GM23248 (cell line): ENCODE data around the gene SYTL2. TPM values are rescaled to one million over a fixed set of nuclear protein-coding genes. Genes with fewer than 3 reads are reported as not detected.

Experiments
- DNase-seq: peaks from one replicate; pipeline ENCODE4 v3.0.0-alpha.2; 2015
- H2AFZ ChIP-seq: fragments of 200-600 bp; sonication (generic); 2 replicates; pipeline ENCODE4 v1.6.1; 2016; ENCODE audit warnings: antibody characterized with exemption
- H3F3A ChIP-seq: fragments of 200-600 bp; sonication (generic); 2 replicates; pipeline ENCODE4 v1.6.1; 2016; ENCODE audit warnings: mild to moderate bottlenecking, antibody characterized with exemption, mixed run types; ENCODE audit not compliant: insufficient read depth
- H3K27ac ChIP-seq: fragments of 200-600 bp; sonication (generic); 2 replicates; pipeline ENCODE4 v1.5.1; 2016; ENCODE audit warnings: mild to moderate bottlenecking
- H3K27me3 ChIP-seq: fragments of 200-600 bp; sonication (generic); replicated peaks from 2 replicates; pipeline ENCODE4 v1.6.1; 2016; ENCODE audit warnings: mild to moderate bottlenecking; ENCODE audit not compliant: insufficient read depth
- H3K36me3 ChIP-seq: fragments of 200-600 bp; sonication (generic); 2 replicates; pipeline ENCODE4 v1.6.1; 2016; ENCODE audit warnings: low read depth, mild to moderate bottlenecking
- H3K4me1 ChIP-seq: fragments of 200-600 bp; sonication (generic); 2 replicates; pipeline ENCODE4 v1.6.1; 2016; ENCODE audit warnings: mild to moderate bottlenecking; ENCODE audit not compliant: insufficient read depth
- H3K4me2 ChIP-seq: fragments of 200-600 bp; sonication (generic); one replicate; pipeline ENCODE4 v1.6.1; 2016; ENCODE audit warnings: mild to moderate bottlenecking; ENCODE audit not compliant: unreplicated experiment
- H3K4me3 ChIP-seq: fragments of 200-600 bp; sonication (generic); 2 replicates; pipeline ENCODE4 v1.5.1; 2016; ENCODE audit warnings: mild to moderate bottlenecking
- H3K79me2 ChIP-seq: fragments of 200-600 bp; sonication (generic); 2 replicates; pipeline ENCODE4 v1.6.1; 2016; ENCODE audit warnings: mild to moderate bottlenecking; ENCODE audit not compliant: insufficient read depth
- H3K9ac ChIP-seq: fragments of 200-600 bp; sonication (generic); 2 replicates; pipeline ENCODE4 v1.6.1; 2016; ENCODE audit warnings: mild to moderate bottlenecking
- H3K9me2 ChIP-seq: fragments of 200-600 bp; sonication (generic); 2 replicates; pipeline ENCODE4 v1.6.1; 2016; ENCODE audit warnings: mixed run types, mild to moderate bottlenecking, moderate library complexity; ENCODE audit not compliant: insufficient read depth
- H3K9me3 ChIP-seq: fragments of 200-600 bp; sonication (generic); one replicate; pipeline ENCODE4 v1.6.1; 2017; ENCODE audit warnings: low read depth
- H4K20me1 ChIP-seq: fragments of 200-600 bp; sonication (generic); 2 replicates; pipeline ENCODE4 v1.6.0; 2016; ENCODE audit not compliant: insufficient read depth
- EZH2 ChIP-seq: fragments of 200-600 bp; sonication (generic); IDR thresholded peaks from 2 replicates; pipeline ENCODE4 v1.6.1; 2018; ENCODE audit warnings: antibody characterized with exemption, mild to moderate bottlenecking; ENCODE audit not compliant: insufficient read depth, poor library complexity, severe bottlenecking
- EZH2phosphoT487 ChIP-seq: fragments of 200-600 bp; sonication (generic); IDR thresholded peaks from 2 replicates; pipeline ENCODE4 v1.6.1; 2018; ENCODE audit warnings: antibody characterized with exemption, moderate library complexity, mild to moderate bottlenecking, low read depth; ENCODE audit not compliant: insufficient read depth
- WGBS, 2 experiments: methylation state at CpG; one replicate each; pipeline ENCODE4 v1.1.6; 2015 to 2017; ENCODE audit warnings: low lambda C conversion rate in 2 of 2, low coverage in 1 of 2; ENCODE audit errors: missing lambda C conversion rate in 2 of 2; 5-methylcytosine and 5-hydroxymethylcytosine counted together
- in situ Hi-C: fragments of 300-500 bp; cut with MboI; formaldehyde crosslinking; loops from 2 replicates; pipeline ENCODE4 v1.15.0; 2020
- polyA plus RNA-seq: library from polyadenylated mRNA; unstranded; fragments of >200 nt; fragmentation: Nextera tagmentation; extraction: Ambion mirVana; gene quantifications from 2 replicates; pipeline ENCODE4 v1.2.1, GENCODE V29; 2016
- total RNA-seq: library from RNA; depleted of rRNA; stranded (reverse); fragments of >200 nt; shearing (Covaris generic); gene quantifications from 2 replicates; pipeline ENCODE4 v1.2.3, GENCODE V29; 2014

The SYTL2 gene
- total and polyA plus RNA-seq, 2 experiments from 2014 or later, result 3.5 to 5.3 TPM

DNA sequence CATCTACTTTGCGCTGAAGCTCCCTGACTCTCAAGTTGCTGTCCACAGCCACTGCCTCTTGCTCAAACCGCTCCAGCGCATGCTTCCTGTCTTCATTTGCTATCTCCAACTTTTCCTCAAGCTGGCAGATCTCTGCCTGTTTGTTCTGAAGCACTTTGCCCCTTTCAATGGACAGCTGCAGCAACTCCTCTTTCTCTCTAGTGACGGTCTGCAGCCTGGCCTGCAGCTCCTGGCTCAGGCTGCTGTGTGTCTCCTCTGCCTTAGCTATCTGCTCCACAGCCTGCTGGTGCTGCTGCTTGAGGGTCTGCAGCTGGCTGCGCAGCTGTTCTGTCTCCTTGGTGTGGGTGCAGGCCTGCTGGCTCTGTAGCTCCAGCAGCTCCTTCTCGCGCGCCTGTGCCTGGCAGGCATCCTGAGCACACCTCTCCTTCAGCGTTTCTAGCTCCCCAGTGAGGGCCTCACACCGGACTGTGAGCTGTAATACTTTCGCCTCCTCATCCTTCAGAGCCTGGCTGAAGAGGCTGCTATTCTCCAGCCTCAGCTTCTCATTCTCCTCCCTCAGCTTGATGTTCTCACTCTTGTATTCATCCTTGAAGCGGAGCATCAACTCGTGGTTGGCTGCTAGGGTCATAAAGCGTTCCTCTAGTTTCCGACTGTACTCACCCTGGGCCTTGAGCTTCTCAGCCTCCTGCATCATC is 125.7 kb downstream of the SYTL2 start:
- Histone ChIP-seq H3K36me3 (no peaks in the 10 kb centered on the region), H2AFZ (peak overlapping the region; percentile 95), H4K20me1 (no peaks in the 10 kb centered on the region), H3K9ac (peak overlapping the region; percentile 78), H3K9me3 (no peaks in the 10 kb centered on the region), H3K4me2 (peak overlapping the region; percentile 83), H3K27ac (peak overlapping the region; percentile 85), H3K27me3 (no peaks in the 10 kb centered on the region), H3K79me2 (peaks cover 6% of the 10 kb centered on the region), H3K4me3 (peak overlapping the region; percentile 76), H3K9me2 (no peaks in the 10 kb centered on the region), H3K4me1 (peaks cover 24% of the 10 kb centered on the region), H3F3A (peaks cover 31% of the 10 kb centered on the region)
- peak; percentile 72 for DNase-seq
- TF ChIP-seq EZH2phosphoT487 (no peak), EZH2 (no peak)
- WGBS, 2 experiments, result 9 to 10% methylated on average over 15 of the region's 15 CpGs
- in situ Hi-C loops, result loop anchor here (10.0 to 25.0 kb wide), 2 partner anchors 140 to 277 kb away; no protein-coding TSS in a partner anchor

DNA sequence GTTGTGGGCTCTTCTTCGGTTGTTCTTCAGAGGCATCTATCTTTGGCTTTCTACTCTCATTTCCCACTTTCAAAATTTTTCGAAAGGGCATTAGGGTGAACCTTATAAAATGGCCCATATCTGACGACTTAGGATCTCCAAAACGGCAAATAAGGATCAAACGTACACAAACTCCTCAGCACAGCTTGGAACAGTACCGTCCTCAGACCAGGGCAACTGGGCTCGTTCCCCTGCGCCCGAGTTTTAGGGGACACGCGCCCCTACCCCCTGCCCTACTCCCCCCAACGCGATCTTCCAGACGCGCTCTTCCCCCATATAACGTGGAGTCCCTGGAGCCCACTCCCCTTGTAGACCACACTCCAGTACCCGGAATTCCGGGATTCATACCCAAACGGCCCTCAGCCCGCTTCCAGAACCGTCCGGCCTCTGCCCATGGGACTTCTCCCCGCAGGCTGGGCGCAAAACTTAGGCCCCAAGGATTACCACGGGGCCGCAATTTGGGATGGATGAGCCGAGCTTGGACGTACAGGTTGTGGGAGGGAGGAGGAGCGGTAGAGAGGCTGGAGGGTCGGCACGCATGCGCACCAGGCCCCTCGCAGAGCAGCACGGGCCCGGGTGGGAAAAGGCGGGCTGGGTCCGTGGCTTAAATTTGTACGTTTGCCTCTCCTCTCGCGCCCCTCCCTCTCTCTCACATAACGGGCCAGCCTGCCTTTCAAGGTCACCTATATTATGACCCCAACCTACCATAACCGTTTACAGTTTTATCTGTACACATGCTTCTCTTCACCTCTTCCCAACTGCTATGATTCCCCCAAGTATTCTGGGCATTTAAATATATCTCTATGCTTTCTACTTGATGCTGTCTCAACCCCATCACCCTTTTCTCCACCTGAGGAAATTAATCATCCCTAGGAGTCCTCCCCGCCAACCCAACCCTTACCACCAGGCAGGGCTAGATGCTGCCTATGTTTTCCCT is 128.3 kb downstream of the SYTL2 start:
- Histone ChIP-seq H3K27ac (no peak overlapping the region), H2AFZ (peak overlapping the region; percentile 96), H3K4me3 (peak overlapping the region; percentile 78), H3K79me2 (peaks cover 6% of the 10 kb centered on the region), H3K9me2 (no peaks in the 10 kb centered on the region), H3K27me3 (no peaks in the 10 kb centered on the region), H3K9me3 (no peaks in the 10 kb centered on the region), H3K4me2 (peak overlapping the region; percentile 91), H4K20me1 (no peaks in the 10 kb centered on the region), H3F3A (peaks cover 31% of the 10 kb centered on the region), H3K36me3 (no peaks in the 10 kb centered on the region), H3K9ac (peak overlapping the region; percentile 89), H3K4me1 (peaks cover 24% of the 10 kb centered on the region)
- TF ChIP-seq EZH2, result no peak
- no peak for TF ChIP-seq EZH2phosphoT487
- DNase-seq, result peak; percentile 85
- 6 to 9% methylated on average over 39 to 43 of the region's 43 CpGs for WGBS, 2 experiments
- in situ Hi-C loops, result loop anchor here (10.0 to 25.0 kb wide), 2 partner anchors 142 to 280 kb away; no protein-coding TSS in a partner anchor

- Histone ChIP-seq H3K4me1 (peaks cover 20% of the 10 kb centered on the region), H3K9ac (no peak overlapping the region), H4K20me1 (no peaks in the 10 kb centered on the region), H3K9me3 (no peaks in the 10 kb centered on the region), H3K9me2 (no peaks in the 10 kb centered on the region), H3K27me3 (no peaks in the 10 kb centered on the region), H3K36me3 (no peaks in the 10 kb centered on the region), H3K4me3 (no peak overlapping the region), H3F3A (peaks cover 26% of the 10 kb centered on the region), H2AFZ (no peak overlapping the region), H3K79me2 (peaks cover 6% of the 10 kb centered on the region), H3K27ac (no peak overlapping the region), H3K4me2 (no peak overlapping the region)
- no peak for DNase-seq
- in situ Hi-C loops, result loop anchor here (10.0 to 25.0 kb wide), 2 partner anchors 144 to 281 kb away; no protein-coding TSS in a partner anchor
- WGBS, 2 experiments, result 95 to 100% methylated on average over 1 of the region's 1 CpG
- TF ChIP-seq EZH2 (no peak), EZH2phosphoT487 (no peak)
Observed at GRCh38 chr11:85680897-85681296, 130.0 kb downstream of the SYTL2 start.

DNA sequence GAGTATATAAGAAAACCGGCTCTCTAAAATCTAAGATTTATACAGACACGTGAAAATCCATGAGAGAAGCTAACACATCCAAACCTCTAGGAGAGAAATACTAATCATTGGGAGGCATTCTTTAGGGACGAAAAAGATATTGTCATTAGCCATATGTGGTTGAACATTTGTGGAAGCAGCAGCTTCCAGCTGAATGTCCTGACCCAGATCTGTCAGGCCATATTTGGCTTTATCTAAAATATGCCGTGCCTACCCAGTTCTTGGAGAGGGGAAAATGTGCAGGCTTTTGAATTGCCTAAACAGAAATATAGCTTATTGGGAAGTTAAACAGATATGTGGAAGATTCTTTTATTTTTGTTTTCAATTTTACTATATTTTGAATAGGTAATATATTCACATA is 131.4 kb downstream of the SYTL2 start:
- Histone ChIP-seq H4K20me1 (no peaks in the 10 kb centered on the region), H3K79me2 (peaks cover 6% of the 10 kb centered on the region), H3K27me3 (no peaks in the 10 kb centered on the region), H3K4me1 (peaks cover 13% of the 10 kb centered on the region), H3F3A (peaks cover 13% of the 10 kb centered on the region), H3K4me3 (no peak overlapping the region), H3K27ac (no peak overlapping the region), H3K9ac (no peak overlapping the region), H3K9me2 (no peaks in the 10 kb centered on the region), H3K4me2 (no peak overlapping the region), H2AFZ (no peak overlapping the region), H3K36me3 (no peaks in the 10 kb centered on the region), H3K9me3 (no peaks in the 10 kb centered on the region)
- TF ChIP-seq EZH2phosphoT487 (no peak), EZH2 (no peak)
- 86% methylated on average over 4 of the region's 4 CpGs for WGBS, 2 experiments
- in situ Hi-C loops, result loop anchor here (25.0 kb wide), 1 partner anchor 283 kb away; no protein-coding TSS in a partner anchor
- DNase-seq, result no peak
